ENCODE measurements around the gene TMEM91. TPM values are rescaled to one million over a fixed set of nuclear protein-coding genes. Genes with fewer than 3 reads are reported as not detected.

The TMEM91 gene
- total and polyA plus RNA-seq, 2 donors (not counting 1 experiment from before 2014, with no cell fraction given), result 6.3 to 7.1 TPM

DNA sequence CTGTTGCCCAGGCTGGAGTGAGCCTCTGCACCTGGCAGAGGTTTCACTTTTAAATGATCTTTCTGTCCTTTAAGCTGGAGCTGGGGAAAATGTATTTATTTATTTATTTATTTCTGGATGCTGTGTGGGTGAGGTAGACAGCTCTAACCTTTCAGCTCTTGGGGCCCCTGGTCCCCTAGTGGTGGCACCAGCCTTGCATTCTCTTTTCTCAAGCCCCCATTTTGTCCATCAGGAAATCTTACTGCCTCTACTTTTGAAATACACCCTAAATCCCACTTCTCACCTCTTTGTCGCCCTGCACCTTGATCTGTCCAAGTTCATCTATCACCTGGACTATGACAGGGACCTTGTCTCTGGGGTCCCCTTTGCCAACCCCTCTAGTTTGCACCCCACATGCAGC, 10.2 kb upstream of the TMEM91 start:
- no peak for DNase-seq

DNA sequence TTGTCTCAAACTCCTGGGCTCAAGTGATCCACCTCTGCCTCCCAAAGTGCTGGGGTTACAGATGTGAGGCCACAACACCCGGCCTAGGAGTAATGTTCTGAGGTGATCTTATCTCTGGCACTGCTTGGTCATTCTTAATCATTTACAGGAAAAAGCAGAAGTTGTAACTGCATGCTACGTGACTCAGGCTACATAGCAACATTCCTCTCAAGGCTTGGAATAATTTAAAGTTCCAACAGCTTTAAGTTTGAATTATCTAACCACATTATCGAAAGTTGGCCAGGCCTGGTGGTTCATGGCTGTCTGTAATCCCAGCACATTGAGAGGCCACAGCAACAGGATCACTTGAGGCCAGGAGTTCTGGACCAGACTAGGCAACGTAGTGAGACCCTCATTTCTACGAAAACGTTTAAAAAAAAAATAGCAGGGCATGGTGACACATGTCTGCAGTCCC, 8.5 kb upstream of the TMEM91 start:
- intact Hi-C loops (cut with micrococcal nuclease), result no loop called here
- Histone ChIP-seq H2AFZ (ENCODE audit: insufficient read depth, low read depth, low read length, poor library complexity, severe bottlenecking) (no peak overlapping the region), H3K27me3 (replicated peaks in 1 of 4; ENCODE audit: control extremely low read depth in 1 of 4, control insufficient read depth in 3 of 4, insufficient read depth in 4 of 4, low read length in 3 of 4) (no peaks in the 10 kb centered on the region), H3K4me2 (replicated peaks; ENCODE audit: low read depth, low read length, poor library complexity, severe bottlenecking) (no peak overlapping the region), H3K4me1 (ENCODE audit: control insufficient read depth in 2 of 2, insufficient read depth in 2 of 2, low read length in 2 of 2) (peaks cover 12 to 23% of the 10 kb centered on the region in 2 donors), H4K20me1 (ENCODE audit: control insufficient read depth, insufficient read depth, low read length, poor library complexity, severe bottlenecking) (no peaks in the 10 kb centered on the region), H3K36me3 (replicated peaks in 1 of 2; ENCODE audit: control extremely low read depth in 1 of 2, control insufficient read depth in 1 of 2, extremely low read depth in 1 of 2, insufficient read depth in 2 of 2, low read length in 1 of 2) (no peaks in the 10 kb centered on the region), H3K27ac (ENCODE audit: low read length in 2 of 2) (no peak overlapping the region), H3K79me2 (ENCODE audit: control insufficient read depth, insufficient read depth, low read length) (peaks cover 45% of the 10 kb centered on the region), H3K4me3 (ENCODE audit: control extremely low read depth in 1 of 5, extremely low read depth in 1 of 5, insufficient read depth in 1 of 5, low read depth in 2 of 5, low read length in 4 of 5) (no peak overlapping the region), H3K9me3 (ENCODE audit: control extremely low read depth in 1 of 3, control insufficient read depth in 2 of 3, insufficient read depth in 1 of 3, low read length in 2 of 3) (no peaks in the 10 kb centered on the region), H3K9ac (ENCODE audit: low read length) (no peak overlapping the region)
- no peak for ATAC-seq (ENCODE audit: low read depth)
- POLR2A ChIA-PET, result interaction anchor here (0.6 kb wide), 2 partner anchors 68 to 103 kb away, joined by 3 to 6 read pairs; no protein-coding TSS in a partner anchor
- H3K4me1 Mint-ChIP-seq, result peaks cover 21% of the 10 kb centered on the region
- WGBS (ENCODE audit: insufficient coverage), result 38% methylated on average over 6 of the region's 6 CpGs
- no peak overlapping the region for H3K27ac Mint-ChIP-seq
- no peak overlapping the region for H3K4me3 Mint-ChIP-seq
- TF ChIP-seq, protein P1, sequence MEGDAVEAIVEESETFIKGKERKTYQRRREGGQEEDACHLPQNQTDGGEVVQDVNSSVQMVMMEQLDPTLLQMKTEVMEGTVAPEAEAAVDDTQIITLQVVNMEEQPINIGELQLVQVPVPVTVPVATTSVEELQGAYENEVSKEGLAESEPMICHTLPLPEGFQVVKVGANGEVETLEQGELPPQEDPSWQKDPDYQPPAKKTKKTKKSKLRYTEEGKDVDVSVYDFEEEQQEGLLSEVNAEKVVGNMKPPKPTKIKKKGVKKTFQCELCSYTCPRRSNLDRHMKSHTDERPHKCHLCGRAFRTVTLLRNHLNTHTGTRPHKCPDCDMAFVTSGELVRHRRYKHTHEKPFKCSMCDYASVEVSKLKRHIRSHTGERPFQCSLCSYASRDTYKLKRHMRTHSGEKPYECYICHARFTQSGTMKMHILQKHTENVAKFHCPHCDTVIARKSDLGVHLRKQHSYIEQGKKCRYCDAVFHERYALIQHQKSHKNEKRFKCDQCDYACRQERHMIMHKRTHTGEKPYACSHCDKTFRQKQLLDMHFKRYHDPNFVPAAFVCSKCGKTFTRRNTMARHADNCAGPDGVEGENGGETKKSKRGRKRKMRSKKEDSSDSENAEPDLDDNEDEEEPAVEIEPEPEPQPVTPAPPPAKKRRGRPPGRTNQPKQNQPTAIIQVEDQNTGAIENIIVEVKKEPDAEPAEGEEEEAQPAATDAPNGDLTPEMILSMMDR (IDR thresholded peaks at IDR 0.05), result no peak
- no peak for TF ChIP-seq EZH2 (IDR thresholded peaks at IDR 0.05; ENCODE audit: borderline replicate concordance, insufficient read depth, low read depth, low read length, poor library complexity, severe bottlenecking)
- no peaks in the 10 kb centered on the region for H3K9me3 Mint-ChIP-seq (ENCODE audit: insufficient read depth)
- no peaks in the 10 kb centered on the region for H3K27me3 Mint-ChIP-seq
- no peak for DNase-seq
- CTCF ChIA-PET, result no interaction called here

More for the DNA sequence above, 10.2 kb upstream of the TMEM91 start:
- Histone ChIP-seq H4K20me1 (ENCODE audit: control insufficient read depth, insufficient read depth, low read length, poor library complexity, severe bottlenecking) (no peaks in the 10 kb centered on the region), H3K27ac (ENCODE audit: low read length in 2 of 2) (no peak overlapping the region), H3K9me3 (ENCODE audit: control extremely low read depth in 1 of 3, control insufficient read depth in 2 of 3, insufficient read depth in 1 of 3, low read length in 2 of 3) (no peaks in the 10 kb centered on the region), H3K36me3 (replicated peaks in 1 of 2; ENCODE audit: control extremely low read depth in 1 of 2, control insufficient read depth in 1 of 2, extremely low read depth in 1 of 2, insufficient read depth in 2 of 2, low read length in 1 of 2) (peaks cover 0 to 2% of the 10 kb centered on the region in 2 experiments), H3K4me3 (ENCODE audit: control extremely low read depth in 1 of 5, extremely low read depth in 1 of 5, insufficient read depth in 1 of 5, low read depth in 2 of 5, low read length in 4 of 5) (no peak overlapping the region), H3K79me2 (ENCODE audit: control insufficient read depth, insufficient read depth, low read length) (peaks cover 45% of the 10 kb centered on the region), H3K9ac (ENCODE audit: low read length) (no peak overlapping the region), H3K27me3 (replicated peaks in 1 of 4; ENCODE audit: control extremely low read depth in 1 of 4, control insufficient read depth in 3 of 4, insufficient read depth in 4 of 4, low read length in 3 of 4) (no peaks in the 10 kb centered on the region), H2AFZ (ENCODE audit: insufficient read depth, low read depth, low read length, poor library complexity, severe bottlenecking) (no peak overlapping the region), H3K4me1 (ENCODE audit: control insufficient read depth in 2 of 2, insufficient read depth in 2 of 2, low read length in 2 of 2) (peaks cover 12 to 24% of the 10 kb centered on the region in 2 donors), H3K4me2 (replicated peaks; ENCODE audit: low read depth, low read length, poor library complexity, severe bottlenecking) (no peak overlapping the region)
- Mint-ChIP-seq H3K4me3 (peak overlapping the region; percentile 52), H3K4me1 (peaks cover 27% of the 10 kb centered on the region), H3K9me3 (ENCODE audit: insufficient read depth) (no peaks in the 10 kb centered on the region), H3K27ac (peak overlapping the region; percentile 43), H3K27me3 (no peaks in the 10 kb centered on the region)
- 100% methylated on average over 1 of the region's 1 CpG for WGBS (ENCODE audit: insufficient coverage)
- ATAC-seq (ENCODE audit: low read depth), result no peak
- TF ChIP-seq, protein P1 (IDR thresholded peaks at IDR 0.05), result peak; percentile 28
- TF ChIP-seq EZH2 (IDR thresholded peaks at IDR 0.05; ENCODE audit: borderline replicate concordance, insufficient read depth, low read depth, low read length, poor library complexity, severe bottlenecking), result no peak
- intact Hi-C loops (cut with micrococcal nuclease), result no loop called here
- ChIA-PET POLR2A (interaction anchor here (0.6 to 1.2 kb wide), 3 partner anchors 30 to 103 kb away, joined by 5 to 15 read pairs (median 7); no protein-coding TSS in a partner anchor), CTCF (interaction anchor here (0.6 to 4.7 kb wide), 6 partner anchors 11 to 335 kb away, joined by 3 to 64 read pairs (median 4); partner anchors contain the start of gene TGFB1)

Measured in B cell (primary cell).